ENCODE results near the gene TGFBR2. TPM values are rescaled to one million over a fixed set of nuclear protein-coding genes. Genes with fewer than 3 reads are reported as not detected.

Gene TGFBR2
- total RNA-seq, 1 donor from 2014 or later, result 19.5 TPM

GRCh38 chr3:30586096-30586805 is 20.1 kb upstream of the TGFBR2 start:
- Mint-ChIP-seq H3K27me3 (ENCODE audit: low read depth) (no peaks in the 10 kb centered on the region), H3K4me3 (ENCODE audit: low read depth) (no peak overlapping the region), H3K9me3 (peaks cover 6% of the 10 kb centered on the region), H3K27ac (no peak overlapping the region), H3K36me3 (ENCODE audit: low read depth) (peaks cover 3% of the 10 kb centered on the region), H3K4me1 (ENCODE audit: low read depth) (no peaks in the 10 kb centered on the region)
- DNase-seq (ENCODE audit: low spot score), result no peak
- intact Hi-C loops (cut with micrococcal nuclease), result no loop called here

GRCh38 chr3:30586806-30587486 is 19.5 kb upstream of the TGFBR2 start:
- Mint-ChIP-seq H3K4me3 (ENCODE audit: low read depth) (no peak overlapping the region), H3K36me3 (ENCODE audit: low read depth) (peaks cover 3% of the 10 kb centered on the region), H3K27ac (no peak overlapping the region), H3K4me1 (ENCODE audit: low read depth) (no peaks in the 10 kb centered on the region), H3K27me3 (ENCODE audit: low read depth) (no peaks in the 10 kb centered on the region), H3K9me3 (peaks cover 7% of the 10 kb centered on the region)
- intact Hi-C loops (cut with micrococcal nuclease), result no loop called here
- no peak for DNase-seq (ENCODE audit: low spot score)

- intact Hi-C loops (cut with micrococcal nuclease), result no loop called here
- DNase-seq (ENCODE audit: low spot score), result no peak
- Mint-ChIP-seq H3K36me3 (ENCODE audit: low read depth) (peaks cover 3% of the 10 kb centered on the region), H3K9me3 (peaks cover 17% of the 10 kb centered on the region), H3K4me3 (ENCODE audit: low read depth) (no peak overlapping the region), H3K27ac (no peak overlapping the region), H3K27me3 (ENCODE audit: low read depth) (no peaks in the 10 kb centered on the region), H3K4me1 (ENCODE audit: low read depth) (no peaks in the 10 kb centered on the region)
Measured at GRCh38 chr3:30587904-30588303, 18.5 kb upstream of the TGFBR2 start.

- no peaks in the 10 kb centered on the region for H3K27me3 Mint-ChIP-seq (ENCODE audit: low read depth)
- intact Hi-C loops (cut with micrococcal nuclease), result loop anchor here (5.0 kb wide), 1 partner anchor 49 kb away; no protein-coding TSS in a partner anchor
- H3K27ac Mint-ChIP-seq, result no peak overlapping the region
- peaks cover 26% of the 10 kb centered on the region for H3K4me1 Mint-ChIP-seq (ENCODE audit: low read depth)
- H3K36me3 Mint-ChIP-seq (ENCODE audit: low read depth), result no peaks in the 10 kb centered on the region
- no peak overlapping the region for H3K4me3 Mint-ChIP-seq (ENCODE audit: low read depth)
- H3K9me3 Mint-ChIP-seq, result peaks cover 13% of the 10 kb centered on the region
- no peak for DNase-seq (ENCODE audit: low spot score)
Measured at GRCh38 chr3:30596152-30596551, 10.2 kb upstream of the TGFBR2 start.

GRCh38 chr3:30597131-30597768 is 9.2 kb upstream of the TGFBR2 start:
- H3K27me3 Mint-ChIP-seq (ENCODE audit: low read depth), result no peaks in the 10 kb centered on the region
- no peak for DNase-seq (ENCODE audit: low spot score)
- H3K36me3 Mint-ChIP-seq (ENCODE audit: low read depth), result no peaks in the 10 kb centered on the region
- H3K9me3 Mint-ChIP-seq, result peaks cover 9% of the 10 kb centered on the region
- peaks cover 29% of the 10 kb centered on the region for H3K4me1 Mint-ChIP-seq (ENCODE audit: low read depth)
- H3K4me3 Mint-ChIP-seq (ENCODE audit: low read depth), result no peak overlapping the region
- no peak overlapping the region for H3K27ac Mint-ChIP-seq
- intact Hi-C loops (cut with micrococcal nuclease), result loop anchor here (5.0 kb wide), 1 partner anchor 50 kb away; no protein-coding TSS in a partner anchor

- intact Hi-C loops (cut with micrococcal nuclease), result loop anchor here (5.0 kb wide), 1 partner anchor 50 kb away; no protein-coding TSS in a partner anchor
- Mint-ChIP-seq H3K36me3 (ENCODE audit: low read depth) (no peaks in the 10 kb centered on the region), H3K4me3 (ENCODE audit: low read depth) (no peak overlapping the region), H3K4me1 (ENCODE audit: low read depth) (peaks cover 32% of the 10 kb centered on the region), H3K9me3 (peaks cover 4% of the 10 kb centered on the region), H3K27me3 (ENCODE audit: low read depth) (no peaks in the 10 kb centered on the region), H3K27ac (no peak overlapping the region)
- no peak for DNase-seq (ENCODE audit: low spot score)
Measured at GRCh38 chr3:30597769-30598134, 8.6 kb upstream of the TGFBR2 start.

GRCh38 chr3:30598668-30599545 is 7.5 kb upstream of the TGFBR2 start:
- no peaks in the 10 kb centered on the region for H3K27me3 Mint-ChIP-seq (ENCODE audit: low read depth)
- no peak for DNase-seq (ENCODE audit: low spot score)
- H3K4me1 Mint-ChIP-seq (ENCODE audit: low read depth), result peaks cover 40% of the 10 kb centered on the region
- intact Hi-C loops (cut with micrococcal nuclease), result loop anchor here (5.0 kb wide), 1 partner anchor 52 kb away; no protein-coding TSS in a partner anchor
- no peak overlapping the region for H3K4me3 Mint-ChIP-seq (ENCODE audit: low read depth)
- H3K27ac Mint-ChIP-seq, result peak overlapping the region; percentile 42
- H3K9me3 Mint-ChIP-seq, result no peaks in the 10 kb centered on the region
- no peaks in the 10 kb centered on the region for H3K36me3 Mint-ChIP-seq (ENCODE audit: low read depth)

GRCh38 chr3:30600572-30600971 is 5.8 kb upstream of the TGFBR2 start:
- Mint-ChIP-seq H3K4me3 (ENCODE audit: low read depth) (no peak overlapping the region), H3K36me3 (ENCODE audit: low read depth) (no peaks in the 10 kb centered on the region), H3K9me3 (no peaks in the 10 kb centered on the region), H3K27ac (no peak overlapping the region), H3K4me1 (ENCODE audit: low read depth) (peaks cover 57% of the 10 kb centered on the region), H3K27me3 (ENCODE audit: low read depth) (no peaks in the 10 kb centered on the region)
- DNase-seq (ENCODE audit: low spot score), result no peak
- intact Hi-C loops (cut with micrococcal nuclease), result loop anchor here (5.0 to 10.0 kb wide), 2 partner anchors 123 to 486 kb away; no protein-coding TSS in a partner anchor

GRCh38 chr3:30602946-30603345 is 3.5 kb upstream of the TGFBR2 start:
- Mint-ChIP-seq H3K4me1 (ENCODE audit: low read depth) (peaks cover 52% of the 10 kb centered on the region), H3K36me3 (ENCODE audit: low read depth) (no peaks in the 10 kb centered on the region), H3K9me3 (no peaks in the 10 kb centered on the region), H3K4me3 (ENCODE audit: low read depth) (no peak overlapping the region), H3K27ac (no peak overlapping the region), H3K27me3 (ENCODE audit: low read depth) (no peaks in the 10 kb centered on the region)
- intact Hi-C loops (cut with micrococcal nuclease), result loop anchor here (5.0 to 10.0 kb wide), 2 partner anchors 126 to 488 kb away; no protein-coding TSS in a partner anchor
- no peak for DNase-seq (ENCODE audit: low spot score)

GRCh38 chr3:30604093-30604492 is 2.3 kb upstream of the TGFBR2 start:
- Mint-ChIP-seq H3K9me3 (no peaks in the 10 kb centered on the region), H3K4me3 (ENCODE audit: low read depth) (peak overlapping the region; percentile 87), H3K36me3 (ENCODE audit: low read depth) (peaks cover 7% of the 10 kb centered on the region), H3K4me1 (ENCODE audit: low read depth) (peaks cover 51% of the 10 kb centered on the region), H3K27ac (peak overlapping the region; percentile 86), H3K27me3 (ENCODE audit: low read depth) (no peaks in the 10 kb centered on the region)
- no peak for DNase-seq (ENCODE audit: low spot score)
- intact Hi-C loops (cut with micrococcal nuclease), result loop anchor here (5.0 to 10.0 kb wide), 2 partner anchors 127 to 489 kb away; no protein-coding TSS in a partner anchor

- intact Hi-C loops (cut with micrococcal nuclease), result loop anchor here (5.0 to 10.0 kb wide), 2 partner anchors 127 to 490 kb away; no protein-coding TSS in a partner anchor
- Mint-ChIP-seq H3K9me3 (no peaks in the 10 kb centered on the region), H3K27ac (peak overlapping the region; percentile 86), H3K4me3 (ENCODE audit: low read depth) (peak overlapping the region; percentile 87), H3K36me3 (ENCODE audit: low read depth) (peaks cover 9% of the 10 kb centered on the region), H3K4me1 (ENCODE audit: low read depth) (peaks cover 49% of the 10 kb centered on the region), H3K27me3 (ENCODE audit: low read depth) (no peaks in the 10 kb centered on the region)
- DNase-seq (ENCODE audit: low spot score), result no peak
Measured at GRCh38 chr3:30604558-30604957, 1.8 kb upstream of the TGFBR2 start.

- no peak for DNase-seq (ENCODE audit: low spot score)
- H3K36me3 Mint-ChIP-seq (ENCODE audit: low read depth), result peaks cover 13% of the 10 kb centered on the region
- peak overlapping the region; percentile 86 for H3K27ac Mint-ChIP-seq
- H3K4me3 Mint-ChIP-seq (ENCODE audit: low read depth), result peak overlapping the region; percentile 87
- H3K4me1 Mint-ChIP-seq (ENCODE audit: low read depth), result peaks cover 50% of the 10 kb centered on the region
- H3K27me3 Mint-ChIP-seq (ENCODE audit: low read depth), result no peaks in the 10 kb centered on the region
- H3K9me3 Mint-ChIP-seq, result no peaks in the 10 kb centered on the region
- intact Hi-C loops (cut with micrococcal nuclease), result loop anchor here (5.0 to 10.0 kb wide), 3 partner anchors 258 to 490 kb away; no protein-coding TSS in a partner anchor
Measured at GRCh38 chr3:30605005-30605404, 1.4 kb upstream of the TGFBR2 start.
